HEK293 (cell line): ENCODE results near the gene KLHL40.

Experiments
- CTCF ChIP-seq: fragments of 450-650 bp; formaldehyde crosslinking; IDR thresholded peaks from 2 replicates; pipeline ENCODE4 v1.5.1; 2016; ENCODE audit warnings: missing biosample characterization, missing genetic modification characterization
- OSR2 ChIP-seq: fragments of 450-650 bp; formaldehyde crosslinking; IDR thresholded peaks from 2 replicates; pipeline ENCODE4 v1.5.1; 2016; ENCODE audit warnings: missing biosample characterization, missing genetic modification characterization
- PRDM10 ChIP-seq: fragments of 450-650 bp; formaldehyde crosslinking; IDR thresholded peaks from 2 replicates; pipeline ENCODE4 v1.5.1; 2016; ENCODE audit warnings: missing biosample characterization, missing genetic modification characterization
- TCF7L2 ChIP-seq: IDR thresholded peaks from 2 replicates; pipeline ENCODE4 v1.6.1; 2011; ENCODE audit warnings: low read depth, mild to moderate bottlenecking, inconsistent platforms, low read length, moderate library complexity, borderline replicate concordance
- YY1 ChIP-seq: fragments of 450-650 bp; formaldehyde crosslinking; IDR thresholded peaks from 2 replicates; pipeline ENCODE4 v1.5.1; 2018; ENCODE audit warnings: missing biosample characterization, missing genetic modification characterization
- ZBTB21 ChIP-seq: fragments of 450-650 bp; formaldehyde crosslinking; IDR thresholded peaks from 2 replicates; pipeline ENCODE4 v1.5.1; 2017; ENCODE audit warnings: missing biosample characterization, missing genetic modification characterization
- ZNF223 ChIP-seq: fragments of 450-650 bp; formaldehyde crosslinking; IDR thresholded peaks from 2 replicates; pipeline ENCODE4 v1.5.1; 2016; ENCODE audit warnings: missing biosample characterization, missing genetic modification characterization
- ZNF292 ChIP-seq: fragments of 450-650 bp; formaldehyde crosslinking; IDR thresholded peaks from 2 replicates; pipeline ENCODE4 v1.5.1; 2016; ENCODE audit warnings: low read depth, missing biosample characterization, missing genetic modification characterization, borderline replicate concordance
- ZNF423 ChIP-seq: fragments of 450-650 bp; formaldehyde crosslinking; IDR thresholded peaks from 2 replicates; pipeline ENCODE4 v1.5.1; 2016; ENCODE audit warnings: missing biosample characterization, missing genetic modification characterization
- ZNF555 ChIP-seq: fragments of 450-650 bp; formaldehyde crosslinking; conservative IDR thresholded peaks from 2 replicates; pipeline ENCODE4 v1.5.1; 2017; ENCODE audit warnings: missing biosample characterization, mild to moderate bottlenecking, missing genetic modification characterization, inconsistent platforms
- ZNF701 ChIP-seq: fragments of 450-650 bp; formaldehyde crosslinking; IDR thresholded peaks from 2 replicates; pipeline ENCODE4 v1.5.1; 2016; ENCODE audit warnings: missing biosample characterization, missing genetic modification characterization

- no peak for TF ChIP-seq ZNF292
- TF ChIP-seq ZNF423 (tag by site-specific recombination): no peak
- TF ChIP-seq TCF7L2: no peak
- no peak for TF ChIP-seq OSR2 (tag by site-specific recombination)
- no peak for TF ChIP-seq ZBTB21 (tag by site-specific recombination)
- no peak for TF ChIP-seq CTCF (tag by site-specific recombination)
- no peak for TF ChIP-seq ZNF701
- TF ChIP-seq YY1 (tag by site-specific recombination): no peak
- TF ChIP-seq ZNF555 (tag by site-specific recombination): no peak
- no peak for TF ChIP-seq ZNF223 (tag by site-specific recombination)
- TF ChIP-seq PRDM10 (tag by site-specific recombination): no peak
Observed at GRCh38 chr3:42708611-42709151, 23.3 kb downstream of the KLHL40 start.
